Measurements from ENCODE around the gene ZBTB5.

The ZBTB5 gene

GRCh38 chr9:37417857-37418618 lies 47.2 kb downstream of the ZBTB5 start:
- H3K4me3 ChIP-seq (replicated peaks in 1 of 2; ENCODE audit: low read depth in 2 of 2, low read length in 2 of 2) = no peak overlapping the region
- DNase-seq (ENCODE audit: low read depth in 2 of 2) = no peak
- TF ChIP-seq, protein P1, sequence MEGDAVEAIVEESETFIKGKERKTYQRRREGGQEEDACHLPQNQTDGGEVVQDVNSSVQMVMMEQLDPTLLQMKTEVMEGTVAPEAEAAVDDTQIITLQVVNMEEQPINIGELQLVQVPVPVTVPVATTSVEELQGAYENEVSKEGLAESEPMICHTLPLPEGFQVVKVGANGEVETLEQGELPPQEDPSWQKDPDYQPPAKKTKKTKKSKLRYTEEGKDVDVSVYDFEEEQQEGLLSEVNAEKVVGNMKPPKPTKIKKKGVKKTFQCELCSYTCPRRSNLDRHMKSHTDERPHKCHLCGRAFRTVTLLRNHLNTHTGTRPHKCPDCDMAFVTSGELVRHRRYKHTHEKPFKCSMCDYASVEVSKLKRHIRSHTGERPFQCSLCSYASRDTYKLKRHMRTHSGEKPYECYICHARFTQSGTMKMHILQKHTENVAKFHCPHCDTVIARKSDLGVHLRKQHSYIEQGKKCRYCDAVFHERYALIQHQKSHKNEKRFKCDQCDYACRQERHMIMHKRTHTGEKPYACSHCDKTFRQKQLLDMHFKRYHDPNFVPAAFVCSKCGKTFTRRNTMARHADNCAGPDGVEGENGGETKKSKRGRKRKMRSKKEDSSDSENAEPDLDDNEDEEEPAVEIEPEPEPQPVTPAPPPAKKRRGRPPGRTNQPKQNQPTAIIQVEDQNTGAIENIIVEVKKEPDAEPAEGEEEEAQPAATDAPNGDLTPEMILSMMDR (IDR thresholded peaks at IDR 0.05; ENCODE audit: low read depth, low read length) = no peak

DNA sequence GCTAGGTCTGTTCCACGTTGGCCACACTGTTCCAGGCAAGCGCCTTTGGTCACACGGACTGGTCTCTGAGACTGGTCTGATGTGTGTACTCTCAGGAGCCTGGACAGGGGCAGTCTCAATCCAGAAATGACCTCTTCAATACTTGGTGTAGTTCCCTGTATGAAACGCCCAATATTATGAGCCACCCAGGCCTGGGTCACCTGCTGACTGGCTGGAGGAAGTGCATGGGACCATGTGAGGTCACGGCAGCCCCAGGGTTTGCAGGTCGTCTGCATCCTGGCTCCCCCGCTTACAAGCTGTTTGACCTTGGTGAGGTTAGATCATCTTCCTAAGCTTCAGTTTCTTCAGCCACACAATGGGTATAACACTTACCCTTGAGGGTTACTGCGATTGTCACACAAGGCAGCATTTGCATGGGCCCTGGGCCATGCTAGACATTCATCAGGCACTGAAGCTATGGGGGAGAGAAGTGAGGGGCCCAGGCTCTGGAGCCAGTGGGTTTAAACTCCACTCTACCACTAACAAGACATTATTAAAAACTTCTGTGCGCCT lies 47.9 kb downstream of the ZBTB5 start:
- H3K4me3 ChIP-seq (replicated peaks in 1 of 2; ENCODE audit: low read depth in 2 of 2, low read length in 2 of 2) = no peak overlapping the region
- TF ChIP-seq, protein P1 (IDR thresholded peaks at IDR 0.05; ENCODE audit: low read depth, low read length) = no peak
- DNase-seq (ENCODE audit: low read depth in 2 of 2) = no peak

- TF ChIP-seq, protein P1 (IDR thresholded peaks at IDR 0.05; ENCODE audit: low read depth, low read length) = peak; percentile 90
- no peak overlapping the region for H3K4me3 ChIP-seq (replicated peaks in 1 of 2; ENCODE audit: low read depth in 2 of 2, low read length in 2 of 2)
- DNase-seq (ENCODE audit: low read depth in 2 of 2) = peak; percentile 81 to 83
Measured at GRCh38 chr9:37415011-37415719, 50.1 kb downstream of the ZBTB5 start.

DNA sequence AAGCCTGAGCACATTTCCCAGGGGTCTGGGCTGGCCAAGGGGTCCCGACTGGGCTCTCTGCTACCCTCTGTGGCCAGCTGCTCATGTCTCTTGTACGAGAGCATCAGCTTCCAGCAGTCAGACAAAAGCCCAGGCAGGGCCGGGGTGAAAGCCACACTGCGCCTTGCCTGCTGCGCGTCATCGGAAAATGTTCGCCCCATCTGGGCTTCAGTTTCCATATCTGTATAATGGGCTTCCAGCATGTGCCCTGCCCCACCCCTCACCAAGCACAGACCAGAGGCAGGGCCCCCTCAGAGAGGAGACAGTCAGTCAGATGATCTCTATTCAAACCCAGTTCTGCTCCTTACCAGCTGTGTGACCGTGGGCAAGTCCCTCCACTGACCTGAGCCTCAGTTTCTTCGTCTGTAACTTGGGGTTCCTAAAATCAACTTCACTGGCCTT lies 50.7 kb downstream of the ZBTB5 start:
- TF ChIP-seq, protein P1 (IDR thresholded peaks at IDR 0.05; ENCODE audit: low read depth, low read length) = no peak
- H3K4me3 ChIP-seq (replicated peaks in 1 of 2; ENCODE audit: low read depth in 2 of 2, low read length in 2 of 2) = no peak overlapping the region
- no peak for DNase-seq (ENCODE audit: low read depth in 2 of 2)

GRCh38 chr9:37413311-37413710 lies 51.9 kb downstream of the ZBTB5 start:
- DNase-seq (ENCODE audit: low read depth in 2 of 2) = no peak
- no peak overlapping the region for H3K4me3 ChIP-seq (replicated peaks in 1 of 2; ENCODE audit: low read depth in 2 of 2, low read length in 2 of 2)
- TF ChIP-seq, protein P1 (IDR thresholded peaks at IDR 0.05; ENCODE audit: low read depth, low read length) = no peak

GRCh38 chr9:37412431-37413151 lies 52.7 kb downstream of the ZBTB5 start:
- TF ChIP-seq, protein P1 (IDR thresholded peaks at IDR 0.05; ENCODE audit: low read depth, low read length) = no peak
- H3K4me3 ChIP-seq (replicated peaks in 1 of 2; ENCODE audit: low read depth in 2 of 2, low read length in 2 of 2) = no peak overlapping the region
- DNase-seq (ENCODE audit: low read depth in 2 of 2) = peak; percentile 36 to 51

Data from cardiac fibroblast (primary cell).